Hepatocyte (in vitro differentiated cells): ENCODE measurements around the gene XYLB. TPM values are rescaled to one million over a fixed set of nuclear protein-coding genes. Genes with fewer than 3 reads are reported as not detected.
A peak's percentile ranks its signal among the peaks of the same experiment; 100 is the strongest.

Experiments
- DNase-seq: peaks from one replicate; pipeline ENCODE4 v3.0.0-alpha.2; 2016; ENCODE audit warnings: low spot score
- H2AFZ ChIP-seq: fragments of 200-600 bp; sonication (generic); 2 replicates; pipeline ENCODE4 v1.6.0; 2016; ENCODE audit warnings: antibody characterized with exemption, mild to moderate bottlenecking
- H3K27ac ChIP-seq: fragments of 200-600 bp; sonication (generic); 2 replicates; pipeline ENCODE4 v1.5.1; 2016; ENCODE audit warnings: mild to moderate bottlenecking
- H3K27me3 ChIP-seq: fragments of 200-600 bp; sonication (generic); 2 replicates; pipeline ENCODE4 v1.6.1; 2016
- H3K36me3 ChIP-seq: fragments of 200-600 bp; sonication (generic); replicated peaks from 2 replicates; pipeline ENCODE4 v1.5.1; 2016; ENCODE audit warnings: low read depth; ENCODE audit not compliant: insufficient read depth
- H3K4me1 ChIP-seq: fragments of 200-600 bp; sonication (generic); 2 replicates; pipeline ENCODE4 v1.5.1; 2016; ENCODE audit warnings: mild to moderate bottlenecking, moderate library complexity; ENCODE audit not compliant: insufficient read depth
- H3K4me2 ChIP-seq: fragments of 200-600 bp; sonication (generic); 2 replicates; pipeline ENCODE4 v1.6.0; 2016
- H3K4me3 ChIP-seq: fragments of 200-600 bp; sonication (generic); 2 replicates; pipeline ENCODE4 v1.5.1; 2016; ENCODE audit warnings: mild to moderate bottlenecking
- H3K79me2 ChIP-seq: fragments of 200-600 bp; sonication (generic); 2 replicates; pipeline ENCODE4 v1.6.0; 2017; ENCODE audit warnings: mild to moderate bottlenecking
- H3K9me2 ChIP-seq: fragments of 200-600 bp; sonication (generic); replicated peaks from 2 replicates; pipeline ENCODE4 v1.6.0; 2017; ENCODE audit warnings: mild to moderate bottlenecking; ENCODE audit not compliant: insufficient read depth
- H3K9me3 ChIP-seq: fragments of 200-600 bp; sonication (generic); 2 replicates; pipeline ENCODE4 v1.5.1; 2016; ENCODE audit warnings: low read depth, mild to moderate bottlenecking
- H4K20me1 ChIP-seq: fragments of 200-600 bp; sonication (generic); 2 replicates; pipeline ENCODE4 v1.6.0; 2016; ENCODE audit warnings: mild to moderate bottlenecking; ENCODE audit not compliant: insufficient read depth, poor library complexity, severe bottlenecking
- EZH2 ChIP-seq: fragments of 200-600 bp; sonication (generic); IDR thresholded peaks from 2 replicates; pipeline ENCODE4 v1.6.1; 2016; ENCODE audit warnings: antibody characterized with exemption, mild to moderate bottlenecking, borderline replicate concordance
- EZH2phosphoT487 ChIP-seq: fragments of 200-600 bp; sonication (generic); IDR thresholded peaks from one replicate; pipeline ENCODE4 v1.6.1; 2018; ENCODE audit warnings: antibody characterized with exemption, mild to moderate bottlenecking, low read depth, moderate library complexity; ENCODE audit not compliant: unreplicated experiment, severe bottlenecking
- WGBS: methylation state at CpG from one replicate; pipeline ENCODE4 v1.1.6; 2016; ENCODE audit warnings: low lambda C conversion rate; ENCODE audit errors: missing lambda C conversion rate; 5-methylcytosine and 5-hydroxymethylcytosine counted together
- polyA plus RNA-seq: library from polyadenylated mRNA; unstranded; fragments of >200 nt; fragmentation: Nextera tagmentation; extraction: Ambion mirVana; gene quantifications from 2 replicates; pipeline ENCODE4 v1.2.1, GENCODE V29; 2016
- total RNA-seq: library from RNA; depleted of rRNA; stranded (reverse); fragments of >200 nt; gene quantifications from 2 replicates; pipeline ENCODE4 v1.2.3, GENCODE V29; 2014
- TF ChIP-seq, protein P1 (sequence below): fragments of 200-600 bp; sonication (generic); IDR thresholded peaks from 2 replicates; pipeline ENCODE4 v1.5.1; 2016; ENCODE audit warnings: antibody characterized with exemption, mild to moderate bottlenecking; ENCODE audit not compliant: poor library complexity

The XYLB gene
- total and polyA plus RNA-seq, 2 experiments from 2014 or later: 8.2 to 12.5 TPM

DNA sequence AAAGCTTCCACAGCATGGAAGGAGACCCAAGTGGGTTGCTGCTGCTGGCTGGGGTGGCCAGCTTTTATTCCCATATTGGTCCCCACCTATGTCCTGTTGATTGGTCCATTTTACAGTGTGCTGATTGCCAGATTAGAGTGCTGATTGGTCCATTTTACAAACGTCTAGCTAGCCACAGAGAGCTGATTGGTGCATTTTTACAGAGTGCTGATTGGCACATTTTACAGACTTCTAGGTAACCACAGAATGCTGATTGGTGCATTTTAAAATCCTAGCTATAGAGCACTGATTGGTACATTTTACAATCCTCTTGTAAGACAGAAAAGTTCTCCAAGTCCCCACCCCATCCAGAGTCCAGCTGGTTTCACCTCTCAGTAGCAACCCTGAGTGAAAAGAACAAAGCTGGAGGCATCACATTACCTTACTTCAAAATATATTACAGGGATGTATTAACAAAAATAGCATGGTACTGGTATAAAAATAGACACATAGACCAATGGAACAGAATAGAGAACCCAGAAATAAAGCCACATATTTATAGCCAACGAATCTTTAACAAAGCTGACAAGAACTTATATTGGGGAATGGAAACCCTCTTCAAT, 99.6 kb downstream of the XYLB start:
- WGBS: 79% methylated on average over 2 of the region's 2 CpGs
- Histone ChIP-seq H3K79me2 (no peaks in the 10 kb centered on the region), H4K20me1 (no peaks in the 10 kb centered on the region), H3K4me3 (no peak overlapping the region), H3K4me2 (no peak overlapping the region), H3K27ac (no peak overlapping the region), H3K4me1 (no peaks in the 10 kb centered on the region), H2AFZ (no peak overlapping the region), H3K9me2 (no peaks in the 10 kb centered on the region), H3K36me3 (no peaks in the 10 kb centered on the region), H3K9me3 (no peaks in the 10 kb centered on the region), H3K27me3 (no peaks in the 10 kb centered on the region)
- DNase-seq: no peak
- TF ChIP-seq, protein P1, sequence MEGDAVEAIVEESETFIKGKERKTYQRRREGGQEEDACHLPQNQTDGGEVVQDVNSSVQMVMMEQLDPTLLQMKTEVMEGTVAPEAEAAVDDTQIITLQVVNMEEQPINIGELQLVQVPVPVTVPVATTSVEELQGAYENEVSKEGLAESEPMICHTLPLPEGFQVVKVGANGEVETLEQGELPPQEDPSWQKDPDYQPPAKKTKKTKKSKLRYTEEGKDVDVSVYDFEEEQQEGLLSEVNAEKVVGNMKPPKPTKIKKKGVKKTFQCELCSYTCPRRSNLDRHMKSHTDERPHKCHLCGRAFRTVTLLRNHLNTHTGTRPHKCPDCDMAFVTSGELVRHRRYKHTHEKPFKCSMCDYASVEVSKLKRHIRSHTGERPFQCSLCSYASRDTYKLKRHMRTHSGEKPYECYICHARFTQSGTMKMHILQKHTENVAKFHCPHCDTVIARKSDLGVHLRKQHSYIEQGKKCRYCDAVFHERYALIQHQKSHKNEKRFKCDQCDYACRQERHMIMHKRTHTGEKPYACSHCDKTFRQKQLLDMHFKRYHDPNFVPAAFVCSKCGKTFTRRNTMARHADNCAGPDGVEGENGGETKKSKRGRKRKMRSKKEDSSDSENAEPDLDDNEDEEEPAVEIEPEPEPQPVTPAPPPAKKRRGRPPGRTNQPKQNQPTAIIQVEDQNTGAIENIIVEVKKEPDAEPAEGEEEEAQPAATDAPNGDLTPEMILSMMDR: no peak
- no peak for TF ChIP-seq EZH2phosphoT487
- no peak for TF ChIP-seq EZH2

DNA sequence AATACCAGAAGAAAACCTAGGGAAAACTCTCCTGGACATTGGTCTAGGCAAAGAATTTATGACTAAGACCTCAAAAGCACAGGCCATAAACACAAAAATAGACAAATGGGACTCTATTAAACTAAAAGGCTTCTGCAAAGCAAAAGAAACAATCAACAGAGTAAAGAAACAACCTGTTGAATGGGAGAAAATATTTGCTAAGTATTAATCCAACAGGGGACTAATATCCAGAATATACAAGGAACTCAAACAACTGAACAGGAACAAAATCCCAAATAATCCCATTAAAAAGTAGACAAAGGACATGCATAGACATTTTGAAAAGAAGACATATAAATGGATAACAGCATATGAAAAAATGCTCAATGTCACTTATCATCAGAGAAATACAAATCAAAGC, 100.2 kb downstream of the XYLB start:
- DNase-seq: no peak

DNA sequence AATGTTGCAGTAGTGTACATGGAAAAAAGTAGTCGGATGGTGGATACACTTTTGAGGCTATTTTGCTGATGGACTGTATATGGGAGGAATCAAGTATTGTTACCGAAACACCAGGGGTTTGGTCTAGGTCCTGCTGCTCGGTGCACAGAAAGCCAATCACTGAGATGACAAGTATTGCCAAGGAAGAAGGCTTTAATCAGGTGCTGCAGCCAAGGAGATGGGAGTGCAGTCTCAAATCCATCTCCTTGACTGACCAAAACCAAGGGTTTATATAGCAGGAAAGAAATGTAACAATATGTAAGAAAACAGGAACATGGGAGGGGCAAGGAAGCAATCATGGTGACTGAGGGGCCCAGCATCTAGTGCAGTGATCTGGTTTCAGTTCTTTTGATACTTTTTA, 104.3 kb downstream of the XYLB start:
- no peaks in the 10 kb centered on the region for H3K27me3 ChIP-seq
- peaks cover 6% of the 10 kb centered on the region for H3K4me1 ChIP-seq
- TF ChIP-seq EZH2phosphoT487: no peak
- TF ChIP-seq EZH2: no peak
- DNase-seq: no peak
- H3K79me2 ChIP-seq: peaks cover 12% of the 10 kb centered on the region
- H3K4me3 ChIP-seq: no peak overlapping the region
- no peaks in the 10 kb centered on the region for H3K9me3 ChIP-seq
- no peak overlapping the region for H3K27ac ChIP-seq
- 95% methylated on average over 3 of the region's 3 CpGs for WGBS
- H3K36me3 ChIP-seq: no peaks in the 10 kb centered on the region
- H3K9me2 ChIP-seq: no peaks in the 10 kb centered on the region
- H2AFZ ChIP-seq: no peak overlapping the region
- H4K20me1 ChIP-seq: peaks cover 3% of the 10 kb centered on the region
- no peak overlapping the region for H3K4me2 ChIP-seq

More for the DNA sequence above, 100.2 kb downstream of the XYLB start:
- Histone ChIP-seq H3K79me2 (no peaks in the 10 kb centered on the region), H2AFZ (no peak overlapping the region), H3K9me2 (no peaks in the 10 kb centered on the region), H3K4me1 (no peaks in the 10 kb centered on the region), H3K4me2 (no peak overlapping the region), H3K27ac (no peak overlapping the region), H4K20me1 (no peaks in the 10 kb centered on the region), H3K9me3 (no peaks in the 10 kb centered on the region), H3K4me3 (no peak overlapping the region), H3K36me3 (no peaks in the 10 kb centered on the region), H3K27me3 (no peaks in the 10 kb centered on the region)
- TF ChIP-seq EZH2 (no peak), EZH2phosphoT487 (no peak)
- TF ChIP-seq, protein P1: no peak

DNA sequence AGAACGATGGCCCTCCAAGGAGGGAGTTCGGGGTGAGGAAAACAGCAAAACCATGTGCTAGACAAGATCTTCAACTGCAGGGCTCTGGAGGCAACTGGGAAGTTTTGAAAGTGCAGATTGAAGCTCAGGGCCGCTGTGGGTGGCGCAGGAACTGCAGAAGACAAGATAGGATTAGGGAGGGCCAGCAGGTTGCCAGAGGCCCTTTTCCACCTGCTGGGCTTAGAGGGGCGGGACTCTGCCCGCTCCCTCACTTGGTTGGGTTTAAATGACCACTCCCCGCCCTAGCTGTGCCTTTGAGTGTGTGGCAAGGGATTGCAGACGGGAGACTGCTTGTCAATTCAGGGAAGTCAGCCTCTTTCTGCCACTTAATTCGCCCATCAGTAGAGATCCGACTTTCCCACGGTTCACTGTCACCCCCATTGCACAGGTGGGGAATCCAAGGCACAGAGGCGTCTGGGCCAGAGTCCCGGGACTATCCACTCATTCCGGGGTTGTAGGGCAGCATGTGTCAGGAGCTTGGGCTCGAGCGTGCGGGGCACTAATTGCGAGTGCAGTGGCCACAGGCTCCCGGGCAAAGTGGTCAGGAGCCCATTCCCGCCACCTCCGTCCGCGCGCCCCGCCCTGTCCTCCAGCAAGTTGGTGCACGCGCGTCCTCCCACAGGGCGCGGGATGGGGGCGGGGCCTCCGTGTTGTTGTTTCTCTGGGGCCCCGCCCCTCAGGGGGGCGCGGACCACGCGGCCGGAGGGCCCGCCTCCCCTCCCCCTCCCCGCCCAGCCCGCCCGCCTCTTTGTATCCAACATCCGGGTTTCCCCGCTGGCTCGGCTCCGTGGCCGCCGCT, 106.7 kb downstream of the XYLB start, which contains the start of gene ACVR2B:
TSS of gene ACVR2B (plus strand) at position 816 of the 838 bp plus-strand sequence. CDS start 433 bp downstream, outside the sequence.
- Histone ChIP-seq H4K20me1 (peaks cover 21% of the 10 kb centered on the region), H3K9me2 (no peaks in the 10 kb centered on the region), H3K27ac (peak within 1 kb of the TSS; percentile 93), H3K4me1 (peaks cover 25% of the 10 kb centered on the region), H3K9me3 (no peaks in the 10 kb centered on the region), H3K4me3 (peak within 1 kb of the TSS; percentile 55), H2AFZ (peak within 1 kb of the TSS; percentile 86), H3K79me2 (peaks cover 35% of the 10 kb centered on the region), H3K4me2 (peak within 1 kb of the TSS; percentile 99), H3K27me3 (no peaks in the 10 kb centered on the region), H3K36me3 (no peaks in the 10 kb centered on the region)
- 8% methylated on average over 25 of the region's 48 CpGs for WGBS
- peak; percentile 96 for DNase-seq
- TF ChIP-seq EZH2phosphoT487: no peak
- TF ChIP-seq, protein P1: no peak
- TF ChIP-seq EZH2: no peak
